Measurements from ENCODE around the gene HSPH1. TPM values are rescaled to one million over a fixed set of nuclear protein-coding genes. Genes with fewer than 3 reads are reported as not detected.

The HSPH1 gene
- total RNA-seq, 1 donor from 2014 or later, result 122 TPM

DNA sequence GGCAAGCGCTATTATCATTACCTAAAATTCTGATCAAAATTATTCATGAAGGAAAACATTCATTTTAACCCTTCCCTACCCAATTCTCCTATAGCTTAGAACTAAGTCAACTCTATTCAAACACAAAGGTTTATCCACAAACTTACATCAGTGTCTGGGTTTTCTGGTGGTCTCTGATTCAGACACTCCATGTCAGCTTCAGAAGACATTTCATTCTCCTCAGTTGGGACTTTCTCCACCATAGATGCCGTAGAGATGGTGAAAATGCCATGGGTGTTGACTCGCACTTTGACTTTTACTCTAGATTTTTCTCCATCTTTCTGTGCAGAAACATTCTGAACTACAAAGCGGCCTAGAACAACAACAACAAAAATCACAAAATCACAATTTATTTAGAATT lies 16.3 kb downstream of the HSPH1 start:
- Mint-ChIP-seq H3K27ac (no peak overlapping the region), H3K36me3 (ENCODE audit: insufficient read depth) (peaks cover 61% of the 10 kb centered on the region), H3K27me3 (no peaks in the 10 kb centered on the region), H3K9me3 (ENCODE audit: low read depth) (no peaks in the 10 kb centered on the region), H3K4me3 (ENCODE audit: low read depth) (no peak overlapping the region), H3K4me1 (ENCODE audit: low read depth) (peaks cover 16% of the 10 kb centered on the region)
- TF ChIP-seq, protein P1, sequence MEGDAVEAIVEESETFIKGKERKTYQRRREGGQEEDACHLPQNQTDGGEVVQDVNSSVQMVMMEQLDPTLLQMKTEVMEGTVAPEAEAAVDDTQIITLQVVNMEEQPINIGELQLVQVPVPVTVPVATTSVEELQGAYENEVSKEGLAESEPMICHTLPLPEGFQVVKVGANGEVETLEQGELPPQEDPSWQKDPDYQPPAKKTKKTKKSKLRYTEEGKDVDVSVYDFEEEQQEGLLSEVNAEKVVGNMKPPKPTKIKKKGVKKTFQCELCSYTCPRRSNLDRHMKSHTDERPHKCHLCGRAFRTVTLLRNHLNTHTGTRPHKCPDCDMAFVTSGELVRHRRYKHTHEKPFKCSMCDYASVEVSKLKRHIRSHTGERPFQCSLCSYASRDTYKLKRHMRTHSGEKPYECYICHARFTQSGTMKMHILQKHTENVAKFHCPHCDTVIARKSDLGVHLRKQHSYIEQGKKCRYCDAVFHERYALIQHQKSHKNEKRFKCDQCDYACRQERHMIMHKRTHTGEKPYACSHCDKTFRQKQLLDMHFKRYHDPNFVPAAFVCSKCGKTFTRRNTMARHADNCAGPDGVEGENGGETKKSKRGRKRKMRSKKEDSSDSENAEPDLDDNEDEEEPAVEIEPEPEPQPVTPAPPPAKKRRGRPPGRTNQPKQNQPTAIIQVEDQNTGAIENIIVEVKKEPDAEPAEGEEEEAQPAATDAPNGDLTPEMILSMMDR (IDR thresholded peaks at IDR 0.05; ENCODE audit: unreplicated experiment), result no peak
- no peak for DNase-seq (ENCODE audit: low spot score, unreplicated experiment)

DNA sequence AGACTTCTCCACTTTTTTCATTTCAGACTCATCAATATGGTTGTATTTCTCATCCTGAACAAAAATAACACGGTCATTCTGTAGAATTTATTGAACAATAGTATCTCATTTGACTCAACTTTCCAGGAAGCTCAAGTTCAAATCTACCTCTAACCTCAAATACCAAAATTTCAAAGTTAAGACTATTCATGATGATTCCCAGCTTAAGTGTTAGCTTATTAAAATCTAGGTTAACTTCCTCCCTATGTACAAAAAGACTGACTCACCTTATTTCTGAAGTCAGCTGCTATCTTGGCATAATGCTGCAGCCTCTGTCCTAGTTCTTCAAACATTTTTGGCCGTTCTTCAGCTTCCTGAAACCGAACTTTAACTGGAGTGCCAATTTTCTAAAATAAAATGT lies 23.2 kb downstream of the HSPH1 start:
- Mint-ChIP-seq H3K36me3 (ENCODE audit: insufficient read depth) (peaks cover 43% of the 10 kb centered on the region), H3K4me3 (ENCODE audit: low read depth) (no peak overlapping the region), H3K27ac (no peak overlapping the region), H3K27me3 (no peaks in the 10 kb centered on the region), H3K4me1 (ENCODE audit: low read depth) (no peaks in the 10 kb centered on the region), H3K9me3 (ENCODE audit: low read depth) (no peaks in the 10 kb centered on the region)
- TF ChIP-seq, protein P1 (IDR thresholded peaks at IDR 0.05; ENCODE audit: unreplicated experiment), result no peak
- no peak for DNase-seq (ENCODE audit: low spot score, unreplicated experiment)

DNA sequence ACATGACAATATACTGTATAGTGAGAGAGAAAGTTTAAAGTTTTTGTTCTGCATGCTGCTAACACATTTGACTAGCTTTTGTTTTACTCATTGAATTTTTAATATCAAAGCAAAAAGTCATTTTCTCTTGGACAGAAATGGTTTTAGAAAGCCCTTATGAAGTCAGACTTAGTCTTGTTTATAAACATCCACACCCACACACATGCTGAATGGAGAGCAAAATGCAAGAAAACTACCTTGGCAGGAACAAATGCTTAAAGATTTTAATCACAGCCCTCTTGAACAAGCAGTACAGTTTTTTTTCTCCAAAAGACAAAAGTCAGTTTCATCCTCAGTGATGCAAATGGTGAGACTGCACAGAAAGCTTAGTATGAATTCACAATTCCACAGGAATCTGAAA lies 25.0 kb downstream of the HSPH1 start:
- no peak for DNase-seq (ENCODE audit: low spot score, unreplicated experiment)
- no peaks in the 10 kb centered on the region for H3K27me3 Mint-ChIP-seq
- no peaks in the 10 kb centered on the region for H3K4me1 Mint-ChIP-seq (ENCODE audit: low read depth)
- H3K36me3 Mint-ChIP-seq (ENCODE audit: insufficient read depth), result peaks cover 35% of the 10 kb centered on the region
- TF ChIP-seq, protein P1 (IDR thresholded peaks at IDR 0.05; ENCODE audit: unreplicated experiment), result no peak
- H3K4me3 Mint-ChIP-seq (ENCODE audit: low read depth), result no peak overlapping the region
- H3K27ac Mint-ChIP-seq, result no peak overlapping the region
- no peaks in the 10 kb centered on the region for H3K9me3 Mint-ChIP-seq (ENCODE audit: low read depth)

DNA sequence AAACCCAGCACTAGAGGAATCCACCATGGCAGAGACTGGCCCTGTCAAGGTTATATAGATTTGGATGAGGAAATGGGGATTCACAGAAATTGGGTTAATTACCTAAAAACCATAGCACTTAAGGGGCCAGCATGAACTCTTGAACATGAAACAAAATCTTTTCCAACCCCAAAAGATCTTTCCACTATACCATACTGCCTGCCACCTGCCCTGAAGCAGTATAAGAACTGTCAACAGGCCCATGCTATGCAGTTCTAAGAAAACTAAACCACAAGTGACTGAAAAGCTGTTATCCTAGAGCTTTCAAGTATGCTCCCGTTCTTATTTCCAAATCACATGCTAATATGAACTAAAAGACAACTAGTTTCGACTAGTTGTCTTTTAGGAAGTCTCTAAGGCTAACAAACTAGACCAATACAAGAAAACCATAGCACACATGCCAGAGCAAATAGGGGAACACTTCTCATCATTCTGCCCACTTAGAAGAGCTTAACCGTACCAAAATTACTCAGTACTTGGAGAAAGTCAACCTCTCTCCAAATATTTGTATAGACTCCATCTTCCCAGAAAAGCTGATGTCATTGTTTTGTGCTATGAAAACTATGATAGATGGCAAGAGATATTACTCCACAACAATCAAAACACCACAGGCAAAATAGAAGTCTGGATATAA lies 27.5 kb downstream of the HSPH1 start:
- H3K36me3 Mint-ChIP-seq (ENCODE audit: insufficient read depth), result peaks cover 25% of the 10 kb centered on the region
- DNase-seq (ENCODE audit: low spot score, unreplicated experiment), result no peak
- TF ChIP-seq, protein P1 (IDR thresholded peaks at IDR 0.05; ENCODE audit: unreplicated experiment), result no peak
- H3K27ac Mint-ChIP-seq, result no peak overlapping the region
- H3K4me3 Mint-ChIP-seq (ENCODE audit: low read depth), result no peak overlapping the region
- H3K9me3 Mint-ChIP-seq (ENCODE audit: low read depth), result no peaks in the 10 kb centered on the region
- H3K27me3 Mint-ChIP-seq, result peaks cover 8% of the 10 kb centered on the region
- H3K4me1 Mint-ChIP-seq (ENCODE audit: low read depth), result no peaks in the 10 kb centered on the region

DNA sequence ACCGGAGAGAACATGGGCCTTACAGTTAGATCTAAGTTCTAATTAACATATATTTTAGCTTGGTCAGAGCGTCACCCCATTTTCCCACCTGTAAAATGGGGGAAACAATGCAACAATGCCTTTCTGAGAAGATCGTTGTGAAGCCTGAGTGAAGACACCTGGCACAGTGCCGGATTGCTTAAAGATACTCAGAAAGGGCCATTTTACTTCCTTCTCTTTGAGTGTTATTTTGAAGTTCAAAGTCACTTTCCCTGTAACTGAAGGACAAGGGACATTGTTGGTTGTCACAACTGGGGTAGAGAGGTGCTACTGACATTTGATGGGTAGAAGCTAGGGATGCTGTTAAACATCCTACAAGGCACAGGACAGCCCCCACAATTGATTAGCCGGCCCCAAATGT lies 28.1 kb downstream of the HSPH1 start:
- peaks cover 14% of the 10 kb centered on the region for H3K27me3 Mint-ChIP-seq
- peaks cover 21% of the 10 kb centered on the region for H3K36me3 Mint-ChIP-seq (ENCODE audit: insufficient read depth)
- no peaks in the 10 kb centered on the region for H3K4me1 Mint-ChIP-seq (ENCODE audit: low read depth)

More for the DNA sequence above, 28.1 kb downstream of the HSPH1 start:
- H3K4me3 Mint-ChIP-seq (ENCODE audit: low read depth), result no peak overlapping the region
- no peak overlapping the region for H3K27ac Mint-ChIP-seq
- no peak for DNase-seq (ENCODE audit: low spot score, unreplicated experiment)
- TF ChIP-seq, protein P1 (IDR thresholded peaks at IDR 0.05; ENCODE audit: unreplicated experiment), result no peak
- no peaks in the 10 kb centered on the region for H3K9me3 Mint-ChIP-seq (ENCODE audit: low read depth)
